B cell (primary cell): ENCODE measurements around the gene ERC1. TPM values are rescaled to one million over a fixed set of nuclear protein-coding genes. Genes with fewer than 3 reads are reported as not detected.

Source experiments
- ATAC-seq: fragments of 200-7000 bp; cut with Tn5 transposase; one replicate; pipeline ENCODE4 v1.10.0; 2021; ENCODE audit warnings: low read depth, mild to moderate bottlenecking, moderate number of reproducible peaks, moderate library complexity
- CTCF ChIA-PET: fragments of 350-600 bp; sonication (Branson Sonifier 250); formaldehyde crosslinking; loops from one replicate; lab custom pipeline; 2021; ENCODE audit warnings: antibody characterized with exemption, inconsistent platforms; lab: Charles Lee
- POLR2A ChIA-PET: fragments of 350-600 bp; sonication (Branson Sonifier 250); formaldehyde crosslinking; loops from one replicate; lab custom pipeline; 2021; ENCODE audit warnings: antibody characterized with exemption; lab: Charles Lee
- DNase-seq: peaks from one replicate; pipeline ENCODE4 v3.0.0; 2013
- H2AFZ ChIP-seq: 2 replicates; pipeline ENCODE4 v1.6.1; 2012; ENCODE audit warnings: mild to moderate bottlenecking, low read depth, low read length; ENCODE audit not compliant: insufficient read depth, poor library complexity, severe bottlenecking
- H3K27ac ChIP-seq, 2 donors: 1 replicate in 1 of 2; 2 replicates in 1 of 2; pipeline ENCODE4 v1.5.1; 2012 to 2013; ENCODE audit warnings: low read length in 2 of 2, mild to moderate bottlenecking in 2 of 2, moderate library complexity in 1 of 2
- H3K27me3 ChIP-seq, 4 experiments: fragments of 200-600 bp in 1 of 4; sonication (generic) in 1 of 4; replicated peaks in 1 of 4; 1 replicate in 2 of 4; 2 replicates in 2 of 4; pipeline versions ENCODE4 v1.6.1 to v1.7.0; 2013 to 2016; ENCODE audit warnings: low read length in 3 of 4, mild to moderate bottlenecking in 2 of 4, mixed read lengths in 1 of 4, moderate library complexity in 1 of 4; ENCODE audit not compliant: insufficient read depth in 4 of 4, control insufficient read depth in 3 of 4; ENCODE audit errors: control extremely low read depth in 1 of 4
- H3K36me3 ChIP-seq, 2 experiments: replicated peaks in 1 of 2; 1 replicate in 1 of 2; 2 replicates in 1 of 2; pipeline versions ENCODE4 v1.6.1 to v1.7.1; 2013; ENCODE audit warnings: low read length in 1 of 2; ENCODE audit not compliant: insufficient read depth in 2 of 2, control insufficient read depth in 1 of 2; ENCODE audit errors: control extremely low read depth in 1 of 2, extremely low read depth in 1 of 2
- H3K4me1 ChIP-seq, 2 donors: fragments of 200-600 bp in 1 of 2; sonication (generic) in 1 of 2; 1 replicate in 1 of 2; 2 replicates in 1 of 2; pipeline versions ENCODE4 v1.5.1 to v1.6.1; 2013 to 2017; ENCODE audit warnings: low read length in 2 of 2; ENCODE audit not compliant: control insufficient read depth in 2 of 2, insufficient read depth in 2 of 2
- H3K4me2 ChIP-seq: replicated peaks from 2 replicates; pipeline ENCODE3; 2012; ENCODE audit warnings: mild to moderate bottlenecking, low read depth, low read length; ENCODE audit not compliant: poor library complexity, severe bottlenecking
- H3K4me3 ChIP-seq, 5 experiments: fragments of 200-600 bp in 1 of 5; sonication (generic) in 1 of 5; 1 replicate in 3 of 5; 2 replicates in 2 of 5; pipeline versions ENCODE4 v1.5.1 to v1.7.0; 2011 to 2016; ENCODE audit warnings: low read length in 4 of 5, mild to moderate bottlenecking in 4 of 5, low read depth in 2 of 5, control low read depth in 1 of 5, moderate library complexity in 1 of 5; ENCODE audit not compliant: insufficient read depth in 1 of 5; ENCODE audit errors: control extremely low read depth in 1 of 5, extremely low read depth in 1 of 5
- H3K79me2 ChIP-seq: fragments of 200-600 bp; sonication (generic); one replicate; pipeline ENCODE4 v1.6.0; 2016; ENCODE audit warnings: low read length; ENCODE audit not compliant: control insufficient read depth, insufficient read depth
- H3K9ac ChIP-seq: fragments of 200-600 bp; sonication (generic); 2 replicates; pipeline ENCODE4 v1.6.1; 2017; ENCODE audit warnings: mild to moderate bottlenecking, low read length, moderate library complexity
- H3K9me3 ChIP-seq, 3 donors: one replicate each; pipeline versions ENCODE4 v1.6.1 to v1.7.1; 2013; ENCODE audit warnings: low read length in 2 of 3; ENCODE audit not compliant: control insufficient read depth in 2 of 3, insufficient read depth in 1 of 3; ENCODE audit errors: control extremely low read depth in 1 of 3
- H4K20me1 ChIP-seq: 2 replicates; pipeline ENCODE4 v1.6.0; 2012; ENCODE audit warnings: mild to moderate bottlenecking, low read length; ENCODE audit not compliant: insufficient read depth, control insufficient read depth, poor library complexity, severe bottlenecking
- H3K27ac Mint-ChIP-seq: one replicate; pipeline ENCODE4 v1.8.0; 2021; ENCODE audit warnings: mixed read lengths
- H3K27me3 Mint-ChIP-seq: one replicate; pipeline ENCODE4 v1.8.0; 2021; ENCODE audit warnings: mixed read lengths
- H3K4me1 Mint-ChIP-seq: one replicate; pipeline ENCODE4 v1.8.0; 2021; ENCODE audit warnings: mixed read lengths
- H3K4me3 Mint-ChIP-seq: one replicate; pipeline ENCODE4 v1.8.0; 2021; ENCODE audit warnings: mixed read lengths
- H3K9me3 Mint-ChIP-seq: one replicate; pipeline ENCODE4 v1.8.0; 2022; ENCODE audit warnings: mixed read lengths; ENCODE audit not compliant: insufficient read depth
- CTCF ChIP-seq: fragments of 200-600 bp; IDR thresholded peaks from one replicate; pipeline ENCODE4 v1.8.0; 2022; ENCODE audit warnings: antibody characterized with exemption, mild to moderate bottlenecking
- EZH2 ChIP-seq: IDR thresholded peaks from 2 replicates; pipeline ENCODE4 v1.6.1; 2012; ENCODE audit warnings: borderline replicate concordance, low read depth, mild to moderate bottlenecking, moderate library complexity, low read length; ENCODE audit not compliant: insufficient read depth, poor library complexity, severe bottlenecking
- WGBS: methylation state at CpG from one replicate; pipeline ENCODE4 v1.1.5; 2013; ENCODE audit warnings: missing lambda C conversion rate; ENCODE audit not compliant: insufficient coverage; 5-methylcytosine and 5-hydroxymethylcytosine counted together
- intact Hi-C: fragments of 100-400 bp; cut with micrococcal nuclease; formaldehyde crosslinking; loops from one replicate; pipeline ENCODE4 v1.10.0; 2022
- polyA plus RNA-seq: library from polyadenylated mRNA; depleted of rRNA; stranded (reverse); fragments of >200 nt; gene quantifications from 2 replicates; pipeline ENCODE4 v1.2.3, GENCODE V29; 2012
- total RNA-seq, 2 donors: library from RNA; stranded (reverse); fragments of 120-200 nt in 1 of 2; gene quantifications; 1 replicate in 1 of 2; 2 replicates in 1 of 2; pipeline versions ENCODE4 v1.2.3 to v1.2.4, GENCODE V29; 2013 to 2022

Gene ERC1
- total and polyA plus RNA-seq, 2 donors (not counting 1 experiment from before 2014, with no cell fraction given), result 4.0 to 77.6 TPM

DNA sequence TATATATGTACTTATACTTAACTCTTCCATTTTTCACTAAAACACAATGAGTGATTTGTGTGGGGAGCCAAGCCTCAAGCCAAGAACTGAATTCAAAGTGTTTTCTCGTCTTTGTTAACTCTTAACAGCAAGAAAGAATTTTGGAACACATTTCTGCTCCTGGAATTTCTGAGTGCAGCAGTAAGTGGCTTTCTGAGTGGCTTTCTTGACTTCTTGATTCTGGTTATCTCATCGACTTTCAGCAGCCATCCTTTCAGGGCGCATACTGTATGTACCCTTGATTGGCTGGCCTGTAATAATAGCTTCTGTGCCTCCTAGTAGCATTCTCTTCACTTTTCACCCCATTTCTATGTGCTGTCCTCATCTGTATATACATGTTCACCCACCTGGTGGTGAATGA lies 446.0 kb downstream of the ERC1 start:
- no peak for TF ChIP-seq EZH2
- TF ChIP-seq CTCF, result no peak
- no peaks in the 10 kb centered on the region for H3K79me2 ChIP-seq
- POLR2A ChIA-PET, result no interaction called here
- no peak overlapping the region for H3K4me2 ChIP-seq
- H4K20me1 ChIP-seq, result no peaks in the 10 kb centered on the region
- Mint-ChIP-seq H3K27me3 (no peaks in the 10 kb centered on the region), H3K4me1 (no peaks in the 10 kb centered on the region), H3K4me3 (no peak overlapping the region), H3K27ac (no peak overlapping the region), H3K9me3 (no peaks in the 10 kb centered on the region)
- WGBS, result 100% methylated on average over 1 of the region's 3 CpGs
- CTCF ChIA-PET, result no interaction called here
- H3K4me1 ChIP-seq, result no peaks in the 10 kb centered on the region
- no peak overlapping the region for H3K27ac ChIP-seq
- no peak overlapping the region for H3K4me3 ChIP-seq
- DNase-seq (no peak), ATAC-seq (no peak)
- H3K9ac ChIP-seq, result no peak overlapping the region
- no peaks in the 10 kb centered on the region for H3K27me3 ChIP-seq
- intact Hi-C loops, result no loop called here
- no peak overlapping the region for H2AFZ ChIP-seq
- H3K9me3 ChIP-seq, result no peaks in the 10 kb centered on the region
- peaks cover 0 to 4% of the 10 kb centered on the region in 2 experiments for H3K36me3 ChIP-seq

DNA sequence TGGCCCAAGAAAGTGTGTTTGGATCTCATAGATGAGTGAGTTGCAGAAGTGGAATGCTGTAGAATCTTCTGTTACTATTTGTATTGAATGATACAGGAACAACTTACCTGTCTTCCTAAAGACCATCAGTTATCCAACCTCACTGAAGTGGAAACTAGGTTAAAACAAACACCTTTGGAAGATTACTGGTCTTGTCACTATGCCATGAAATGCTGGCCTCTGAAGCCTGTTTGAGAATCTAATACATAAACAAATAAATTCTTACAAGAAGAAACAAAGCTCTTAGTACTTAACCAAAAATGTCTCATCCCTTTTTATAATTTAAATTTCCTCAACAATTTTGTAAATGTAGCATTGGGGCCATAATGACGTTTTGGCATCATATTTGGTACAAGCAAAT lies 448.2 kb downstream of the ERC1 start:
- H3K9me3 ChIP-seq, result no peaks in the 10 kb centered on the region
- POLR2A ChIA-PET, result no interaction called here

More for the DNA sequence above, 448.2 kb downstream of the ERC1 start:
- peaks cover 0 to 4% of the 10 kb centered on the region in 2 experiments for H3K36me3 ChIP-seq
- no peak overlapping the region for H3K27ac ChIP-seq
- CTCF ChIA-PET, result no interaction called here
- no peaks in the 10 kb centered on the region for H3K9me3 Mint-ChIP-seq
- no peak overlapping the region for H3K4me3 Mint-ChIP-seq
- no peaks in the 10 kb centered on the region for H3K4me1 Mint-ChIP-seq
- no peak for ATAC-seq
- DNase-seq, result no peak
- no peak overlapping the region for H3K4me2 ChIP-seq
- WGBS, result no CpG with 5 or more reads among the region's 1 CpG
- H3K27ac Mint-ChIP-seq, result no peak overlapping the region
- intact Hi-C loops, result no loop called here
- no peaks in the 10 kb centered on the region for H4K20me1 ChIP-seq
- H3K27me3 ChIP-seq, result no peaks in the 10 kb centered on the region
- TF ChIP-seq EZH2 (no peak), CTCF (no peak)
- H3K4me1 ChIP-seq, result no peaks in the 10 kb centered on the region
- H3K4me3 ChIP-seq, result no peak overlapping the region
- no peak overlapping the region for H2AFZ ChIP-seq
- no peak overlapping the region for H3K9ac ChIP-seq
- no peaks in the 10 kb centered on the region for H3K79me2 ChIP-seq
- H3K27me3 Mint-ChIP-seq, result no peaks in the 10 kb centered on the region
